ENCODE measurements around the gene SH3BP1. TPM values are rescaled to one million over a fixed set of nuclear protein-coding genes. Genes with fewer than 3 reads are reported as not detected.
A peak's percentile ranks its signal among the peaks of the same experiment; 100 is the strongest.

SH3BP1 gene
- total and polyA plus RNA-seq, 2 of the 13 experiments (the other 11 are each of a cell fraction or from before 2014, with no cell fraction given) = 8.4 to 18.5 TPM

GRCh38 chr22:37662039-37662438, 22.6 kb downstream of the SH3BP1 start:
- Histone ChIP-seq H3K9ac (ENCODE audit: insufficient read depth, low read depth, low read length) (0 out of 2 replicates have a peak overlapping the region, but pooled peaks have one; percentile 25), H3K79me2 (ENCODE audit: insufficient read depth, low read length) (peaks cover 65% of the 10 kb centered on the region), H3K4me1 (ENCODE audit: insufficient read depth, low read length) (peaks cover 64% of the 10 kb centered on the region), H3K9me3 (ENCODE audit: low read length) (no peaks in the 10 kb centered on the region), H3K36me3 (replicated peaks in 1 of 2; ENCODE audit: control insufficient read depth in 1 of 2, insufficient read depth in 2 of 2, low read length in 2 of 2) (peaks cover 17 to 29% of the 10 kb centered on the region in 2 experiments), H4K20me1 (ENCODE audit: insufficient read depth, low read length) (peaks cover 59% of the 10 kb centered on the region), H3K27ac (ENCODE audit: extremely low read length, insufficient read depth, low read length) (peak overlapping the region; percentile 41), H2AFZ (ENCODE audit: low read length) (no peak overlapping the region), H3K4me2 (ENCODE audit: low read depth, low read length) (peak overlapping the region; percentile 44), H3K4me3 (replicated peaks in 1 of 3; ENCODE audit: insufficient read depth in 1 of 3, low read depth in 2 of 3, low read length in 3 of 3) (peak overlapping the region in 1 of 3 experiments; percentile 97; a peak in 1 of 6 replicates), H3K27me3 (ENCODE audit: control insufficient read depth in 1 of 2, insufficient read depth in 2 of 2, low read length in 2 of 2) (no peaks in the 10 kb centered on the region; a peak in 1 of 5 replicates)
- intact Hi-C loops (cut with micrococcal nuclease; ENCODE audit: unreplicated experiment) = no loop called here
- no peak for DNase-seq (ENCODE audit: low spot score)
- ChIA-PET CTCF (ENCODE audit: low intra/inter-chr PET ratio, low total read pairs) (interaction anchor here (1.9 kb wide), 1 partner anchor 20 kb away, joined by 7 read pairs; no protein-coding TSS in a partner anchor), POLR2A (interaction anchor here (0.6 to 11.2 kb wide), 16 partner anchors 9 to 148 kb away, joined by 3 to 242 read pairs (median 4); partner anchors contain the start of genes GGA1, LGALS1, NOL12 and SH3BP1)
- ATAC-seq = no peak
- BruUV-seq (replicated peaks) = no TSS peak
- in situ Hi-C loops (cut with HindIII; ENCODE audit: extremely low pct_ligation_motif_present, low pct_unique_long_range_greater_than_20kb) = no loop called here
- FAIRE-seq = no peak
- 0 out of 2 replicates have a peak, but pooled peaks have one; percentile 28 for TF ChIP-seq ZSCAN22 (CRISPR knock-in tag; IDR thresholded peaks at IDR 0.05)
- no peak for TF ChIP-seq TSC22D2 (CRISPR knock-in tag; IDR thresholded peaks at IDR 0.05; ENCODE audit: borderline replicate concordance)
- TF ChIP-seq, protein P1, sequence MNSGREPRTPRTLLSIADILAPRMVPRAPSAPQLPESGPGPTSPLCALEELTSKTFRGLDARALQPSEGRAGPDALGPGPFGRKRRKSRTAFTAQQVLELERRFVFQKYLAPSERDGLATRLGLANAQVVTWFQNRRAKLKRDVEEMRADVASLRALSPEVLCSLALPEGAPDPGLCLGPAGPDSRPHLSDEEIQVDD (CRISPR knock-in tag; IDR thresholded peaks at IDR 0.05; ENCODE audit: borderline replicate concordance) = no peak
- TF ChIP-seq SP4 (CRISPR knock-in tag; IDR thresholded peaks at IDR 0.05) = no peak
- TF ChIP-seq AKAP8 (CRISPR knock-in tag; IDR thresholded peaks at IDR 0.05) = 0 out of 2 replicates have a peak, but pooled peaks have one; percentile 13
- TF ChIP-seq KMT2B (CRISPR knock-in tag; IDR thresholded peaks at IDR 0.05) = no peak
- WGBS (ENCODE audit: low lambda C conversion rate) = 53% methylated on average over 5 of the region's 5 CpGs

GRCh38 chr22:37663521-37664140, 24.2 kb downstream of the SH3BP1 start:
- H3K27ac ChIP-seq (ENCODE audit: extremely low read length, insufficient read depth, low read length) = no peak overlapping the region
- peaks cover 63% of the 10 kb centered on the region for H3K79me2 ChIP-seq (ENCODE audit: insufficient read depth, low read length)
- ATAC-seq (no peak), FAIRE-seq (no peak), DNase-seq (ENCODE audit: low spot score) (no peak)
- no peak overlapping the region for H3K9ac ChIP-seq (ENCODE audit: insufficient read depth, low read depth, low read length)
- H3K4me2 ChIP-seq (ENCODE audit: low read depth, low read length) = no peak overlapping the region
- 91% methylated on average over 16 of the region's 16 CpGs for WGBS (ENCODE audit: low lambda C conversion rate)
- in situ Hi-C loops (cut with HindIII; ENCODE audit: extremely low pct_ligation_motif_present, low pct_unique_long_range_greater_than_20kb) = no loop called here
- peaks cover 17 to 29% of the 10 kb centered on the region in 2 experiments for H3K36me3 ChIP-seq (replicated peaks in 1 of 2; ENCODE audit: control insufficient read depth in 1 of 2, insufficient read depth in 2 of 2, low read length in 2 of 2)
- H4K20me1 ChIP-seq (ENCODE audit: insufficient read depth, low read length) = peaks cover 59% of the 10 kb centered on the region
- CTCF ChIA-PET (ENCODE audit: low intra/inter-chr PET ratio, low total read pairs) = no interaction called here
- BruUV-seq (replicated peaks) = no TSS peak
- no peak overlapping the region for H3K4me3 ChIP-seq (replicated peaks in 1 of 3; ENCODE audit: insufficient read depth in 1 of 3, low read depth in 2 of 3, low read length in 3 of 3)
- no peaks in the 10 kb centered on the region; a peak in 1 of 5 replicates for H3K27me3 ChIP-seq (ENCODE audit: control insufficient read depth in 1 of 2, insufficient read depth in 2 of 2, low read length in 2 of 2)
- intact Hi-C loops (cut with micrococcal nuclease; ENCODE audit: unreplicated experiment) = no loop called here
- H3K4me1 ChIP-seq (ENCODE audit: insufficient read depth, low read length) = peaks cover 68% of the 10 kb centered on the region
- H2AFZ ChIP-seq (ENCODE audit: low read length) = no peak overlapping the region
- TF ChIP-seq ZNF782 (CRISPR knock-in tag; IDR thresholded peaks at IDR 0.05; ENCODE audit: borderline replicate concordance) (no peak), ZBTB33 (CRISPR knock-in tag; IDR thresholded peaks at IDR 0.05) (peak; percentile 55; the same call in 1 of the 2 replicates), ASH2L (IDR thresholded peaks at IDR 0.05; ENCODE audit: insufficient read length, low read depth, low read length) (no peak), ETV5 (CRISPR knock-in tag; IDR thresholded peaks at IDR 0.05; ENCODE audit: borderline replicate concordance) (no peak), ZNF775 (CRISPR knock-in tag; IDR thresholded peaks at IDR 0.05; ENCODE audit: borderline replicate concordance) (no peak)
- POLR2A ChIA-PET = interaction anchor here (1.5 to 11.2 kb wide), 3 partner anchors 12 to 26 kb away, joined by 3 to 242 read pairs (median 120); partner anchors contain the start of genes LGALS1 and SH3BP1
- no peaks in the 10 kb centered on the region for H3K9me3 ChIP-seq (ENCODE audit: low read length)

Data from HepG2 (cell line).